Endothelial cell (in vitro differentiated cells): Measurements from ENCODE around the gene MGARP. TPM values are rescaled to one million over a fixed set of nuclear protein-coding genes. Genes with fewer than 3 reads are reported as not detected.
A peak's percentile ranks its signal among the peaks of the same experiment; 100 is the strongest.

Experiments used
- DNase-seq: peaks from one replicate; pipeline ENCODE4 v3.0.0; 2021; ENCODE audit warnings: low spot score
- H3K27ac Mint-ChIP-seq: one replicate; pipeline ENCODE4 v1.8.0; 2021; ENCODE audit warnings: mixed read lengths, inconsistent platforms; ENCODE audit not compliant: unreplicated experiment
- H3K27me3 Mint-ChIP-seq: one replicate; pipeline ENCODE4 v1.8.0; 2021; ENCODE audit warnings: mild to moderate bottlenecking, moderate library complexity, mixed read lengths, inconsistent platforms; ENCODE audit not compliant: unreplicated experiment
- H3K36me3 Mint-ChIP-seq: one replicate; pipeline ENCODE4 v1.8.0; 2021; ENCODE audit warnings: mild to moderate bottlenecking, low read depth, mixed read lengths, inconsistent platforms; ENCODE audit not compliant: unreplicated experiment
- H3K4me1 Mint-ChIP-seq: one replicate; pipeline ENCODE4 v1.8.0; 2021; ENCODE audit warnings: mild to moderate bottlenecking, mixed read lengths, inconsistent platforms; ENCODE audit not compliant: unreplicated experiment
- H3K4me3 Mint-ChIP-seq: one replicate; pipeline ENCODE4 v1.8.0; 2021; ENCODE audit warnings: mild to moderate bottlenecking, mixed read lengths, inconsistent platforms; ENCODE audit not compliant: unreplicated experiment
- H3K9me3 Mint-ChIP-seq: one replicate; pipeline ENCODE4 v1.8.0; 2021; ENCODE audit warnings: mixed read lengths, inconsistent platforms; ENCODE audit not compliant: unreplicated experiment
- total RNA-seq: library from RNA; stranded (reverse); fragmentation: NEBNext Ultra II Directional; extraction: Animal tissue kit (Norgen Biotek cat#: 25700); gene quantifications from one replicate; pipeline ENCODE4 v1.2.1, GENCODE V29; 2021; ENCODE audit not compliant: unreplicated experiment
- TF ChIP-seq, protein P1 (sequence below): fragments of 200-600 bp; sonication (generic); IDR thresholded peaks from one replicate; pipeline ENCODE4 v1.5.0; 2021; ENCODE audit warnings: antibody characterized with exemption; ENCODE audit not compliant: unreplicated experiment

MGARP gene
- total RNA-seq, 1 donor from 2014 or later: not detected

DNA sequence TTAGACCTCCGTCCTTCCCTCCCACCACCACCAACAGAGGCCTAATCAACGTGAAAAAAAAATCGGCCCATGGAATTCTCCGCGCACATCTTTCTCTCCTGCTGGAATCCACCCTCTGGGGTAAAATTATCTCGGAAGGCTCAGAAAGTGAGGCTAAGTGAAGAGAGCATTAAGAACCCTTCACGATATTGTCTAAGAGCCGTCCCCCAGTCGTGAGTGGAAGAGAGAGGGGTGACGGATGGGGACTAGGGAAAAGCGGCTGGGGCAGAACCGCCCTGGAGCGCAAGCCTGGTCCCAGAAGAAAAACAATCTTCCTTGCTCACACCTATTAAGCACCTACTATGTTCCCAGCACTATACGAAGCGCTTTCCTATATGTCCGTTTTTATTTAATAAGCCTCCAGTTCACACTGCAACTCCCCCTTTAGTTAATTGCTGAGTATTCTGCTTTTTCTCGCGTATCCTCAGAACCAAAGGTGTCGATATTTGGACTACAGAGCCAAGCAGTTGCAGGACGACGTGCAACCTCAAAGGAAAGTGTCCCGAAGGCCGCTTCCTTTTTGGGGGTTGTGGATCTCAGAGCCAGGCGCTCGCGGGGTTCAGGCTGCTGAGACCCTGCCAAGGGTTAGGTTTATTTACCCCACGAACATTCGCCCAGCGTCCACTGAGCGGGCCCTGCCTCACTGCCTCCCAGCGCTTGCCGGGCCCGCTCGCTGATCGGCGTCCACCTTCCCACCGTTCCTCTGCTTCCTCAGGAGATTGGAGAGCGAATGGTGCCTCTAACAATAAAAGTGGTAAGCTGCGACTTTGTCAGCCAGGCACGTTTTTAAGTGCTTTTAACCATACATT, 889 bp downstream of the MGARP start:
- peak; percentile 26 for DNase-seq
- Mint-ChIP-seq H3K4me1 (peaks cover 3% of the 10 kb centered on the region), H3K9me3 (no peaks in the 10 kb centered on the region), H3K4me3 (peak overlapping the region; percentile 53), H3K27ac (no peak overlapping the region), H3K36me3 (no peaks in the 10 kb centered on the region), H3K27me3 (peaks cover 6% of the 10 kb centered on the region)
- TF ChIP-seq, protein P1, sequence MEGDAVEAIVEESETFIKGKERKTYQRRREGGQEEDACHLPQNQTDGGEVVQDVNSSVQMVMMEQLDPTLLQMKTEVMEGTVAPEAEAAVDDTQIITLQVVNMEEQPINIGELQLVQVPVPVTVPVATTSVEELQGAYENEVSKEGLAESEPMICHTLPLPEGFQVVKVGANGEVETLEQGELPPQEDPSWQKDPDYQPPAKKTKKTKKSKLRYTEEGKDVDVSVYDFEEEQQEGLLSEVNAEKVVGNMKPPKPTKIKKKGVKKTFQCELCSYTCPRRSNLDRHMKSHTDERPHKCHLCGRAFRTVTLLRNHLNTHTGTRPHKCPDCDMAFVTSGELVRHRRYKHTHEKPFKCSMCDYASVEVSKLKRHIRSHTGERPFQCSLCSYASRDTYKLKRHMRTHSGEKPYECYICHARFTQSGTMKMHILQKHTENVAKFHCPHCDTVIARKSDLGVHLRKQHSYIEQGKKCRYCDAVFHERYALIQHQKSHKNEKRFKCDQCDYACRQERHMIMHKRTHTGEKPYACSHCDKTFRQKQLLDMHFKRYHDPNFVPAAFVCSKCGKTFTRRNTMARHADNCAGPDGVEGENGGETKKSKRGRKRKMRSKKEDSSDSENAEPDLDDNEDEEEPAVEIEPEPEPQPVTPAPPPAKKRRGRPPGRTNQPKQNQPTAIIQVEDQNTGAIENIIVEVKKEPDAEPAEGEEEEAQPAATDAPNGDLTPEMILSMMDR: no peak

DNA sequence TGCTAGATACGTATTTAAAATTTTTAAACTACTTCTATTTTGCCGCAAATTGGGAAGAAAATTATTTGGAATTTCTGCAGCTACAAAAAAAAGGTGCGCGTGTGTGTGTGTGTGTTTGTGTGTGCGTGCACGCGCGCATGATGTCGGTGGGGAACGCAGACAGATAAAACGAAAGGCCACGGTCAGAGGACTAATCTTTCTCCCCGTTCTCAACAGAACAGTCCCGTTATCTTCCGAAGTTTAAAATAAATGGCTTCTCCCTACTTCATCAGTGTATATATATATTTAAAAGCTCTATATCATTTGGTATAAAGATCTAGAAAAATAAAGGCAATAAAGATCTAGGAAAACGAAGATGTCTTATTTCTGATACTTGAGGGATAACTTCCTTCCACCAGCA, 1.5 kb downstream of the MGARP start:
- Mint-ChIP-seq H3K4me1 (peaks cover 3% of the 10 kb centered on the region), H3K27me3 (peaks cover 6% of the 10 kb centered on the region), H3K9me3 (no peaks in the 10 kb centered on the region)

GRCh38 chr4:139275281-139275735, 4.7 kb downstream of the MGARP start:
- peaks cover 3% of the 10 kb centered on the region for H3K4me1 Mint-ChIP-seq
- H3K9me3 Mint-ChIP-seq: no peaks in the 10 kb centered on the region
- H3K36me3 Mint-ChIP-seq: no peaks in the 10 kb centered on the region
- DNase-seq: no peak
- H3K27me3 Mint-ChIP-seq: peaks cover 4% of the 10 kb centered on the region
- TF ChIP-seq, protein P1: no peak
- H3K4me3 Mint-ChIP-seq: no peak overlapping the region
- H3K27ac Mint-ChIP-seq: no peak overlapping the region

More for the DNA sequence above, 1.5 kb downstream of the MGARP start:
- TF ChIP-seq, protein P1: no peak
- Mint-ChIP-seq H3K27ac (no peak overlapping the region), H3K36me3 (no peaks in the 10 kb centered on the region), H3K4me3 (no peak overlapping the region)
- no peak for DNase-seq

- Mint-ChIP-seq H3K27ac (no peak overlapping the region), H3K36me3 (no peaks in the 10 kb centered on the region), H3K9me3 (no peaks in the 10 kb centered on the region), H3K4me3 (no peak overlapping the region), H3K4me1 (peaks cover 3% of the 10 kb centered on the region), H3K27me3 (peaks cover 2% of the 10 kb centered on the region)
- TF ChIP-seq, protein P1: no peak
- no peak for DNase-seq
Measured at GRCh38 chr4:139274790-139275189, 5.2 kb downstream of the MGARP start.

DNA sequence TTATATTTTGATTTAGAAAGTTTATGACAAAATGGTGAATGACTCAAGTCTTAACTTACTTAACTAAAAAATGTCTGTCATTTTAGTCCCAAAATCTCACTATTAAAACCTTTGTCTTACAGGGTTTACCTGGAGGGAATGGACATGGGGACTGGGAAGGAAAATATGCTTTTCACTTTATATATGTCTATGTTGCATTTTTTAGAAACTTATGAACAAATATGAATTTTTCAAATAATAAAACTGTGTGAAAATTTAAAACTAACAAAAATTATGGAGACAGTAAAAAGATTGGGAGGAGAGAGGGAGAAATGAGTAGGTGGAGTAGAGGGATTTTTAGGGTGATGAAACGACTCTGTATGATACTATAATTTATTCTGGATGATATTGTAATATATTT, 6.2 kb downstream of the MGARP start:
- Mint-ChIP-seq H3K4me3 (no peak overlapping the region), H3K4me1 (peaks cover 2% of the 10 kb centered on the region), H3K27ac (no peak overlapping the region), H3K27me3 (peaks cover 2% of the 10 kb centered on the region), H3K36me3 (no peaks in the 10 kb centered on the region), H3K9me3 (no peaks in the 10 kb centered on the region)
- no peak for DNase-seq
- TF ChIP-seq, protein P1: no peak
